ENCODE data around the gene ITPR3.

The ITPR3 gene

DNA sequence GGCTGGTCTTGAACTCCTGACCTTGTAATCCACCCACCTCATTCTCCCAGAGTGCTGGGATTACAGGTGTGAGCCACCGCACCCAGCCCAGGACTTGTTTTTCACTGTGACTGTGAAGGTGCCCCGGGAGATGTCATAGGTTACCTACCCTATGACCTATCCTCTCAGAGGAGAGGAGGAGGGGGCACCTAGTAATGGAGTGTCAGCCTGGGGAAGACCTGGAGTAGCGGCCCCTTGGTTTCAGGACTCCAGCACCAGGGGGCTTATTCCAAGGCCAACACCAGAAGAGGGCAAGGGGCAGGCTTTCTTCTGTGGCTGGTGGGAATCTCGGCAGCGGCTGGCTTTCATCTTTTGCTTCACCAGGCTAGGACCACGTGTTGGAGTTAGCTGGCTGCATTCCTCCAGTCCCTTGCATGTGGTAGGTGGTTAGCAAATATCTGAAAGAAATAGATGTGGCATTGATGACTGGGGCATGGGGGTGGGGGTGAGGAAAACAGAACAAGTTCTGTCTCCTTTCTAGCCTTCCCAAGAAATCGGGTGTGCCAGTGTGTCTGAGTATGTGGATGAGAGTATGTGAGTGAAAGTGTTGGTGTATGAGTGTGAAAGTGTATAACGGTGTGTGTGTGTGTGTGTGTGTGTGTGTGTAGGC is 7.9 kb upstream of the ITPR3 start:
- Histone ChIP-seq H3K4me3 (ENCODE audit: low read depth, low read length, poor library complexity, severe bottlenecking) (no peak overlapping the region), H3F3A (ENCODE audit: insufficient read depth, low read length) (no peaks in the 10 kb centered on the region), H3K36me3 (ENCODE audit: insufficient read depth, low read length) (no peaks in the 10 kb centered on the region; the same call in 1 of the 2 replicates), H3K27ac (ENCODE audit: low read depth, low read length, poor library complexity, severe bottlenecking) (no peak overlapping the region), H3K27me3 (ENCODE audit: insufficient read depth, low read length) (peaks cover 4% of the 10 kb centered on the region; the same call in 1 of the 2 replicates), H3K4me2 (ENCODE audit: low read length) (no peak overlapping the region), H3K9ac (ENCODE audit: low read length) (no peak overlapping the region), H4K20me1 (ENCODE audit: insufficient read depth, low read length) (no peaks in the 10 kb centered on the region), H2AFZ (ENCODE audit: low read length) (no peak overlapping the region), H3K9me3 (ENCODE audit: low read length) (no peaks in the 10 kb centered on the region), H3K9me2 (ENCODE audit: low read depth, low read length) (no peaks in the 10 kb centered on the region), H3K4me1 (ENCODE audit: insufficient read depth, low read length, severe bottlenecking) (peaks cover 3% of the 10 kb centered on the region), H3K79me2 (ENCODE audit: insufficient read depth, low read length) (no peaks in the 10 kb centered on the region)
- TF ChIP-seq, protein P1, sequence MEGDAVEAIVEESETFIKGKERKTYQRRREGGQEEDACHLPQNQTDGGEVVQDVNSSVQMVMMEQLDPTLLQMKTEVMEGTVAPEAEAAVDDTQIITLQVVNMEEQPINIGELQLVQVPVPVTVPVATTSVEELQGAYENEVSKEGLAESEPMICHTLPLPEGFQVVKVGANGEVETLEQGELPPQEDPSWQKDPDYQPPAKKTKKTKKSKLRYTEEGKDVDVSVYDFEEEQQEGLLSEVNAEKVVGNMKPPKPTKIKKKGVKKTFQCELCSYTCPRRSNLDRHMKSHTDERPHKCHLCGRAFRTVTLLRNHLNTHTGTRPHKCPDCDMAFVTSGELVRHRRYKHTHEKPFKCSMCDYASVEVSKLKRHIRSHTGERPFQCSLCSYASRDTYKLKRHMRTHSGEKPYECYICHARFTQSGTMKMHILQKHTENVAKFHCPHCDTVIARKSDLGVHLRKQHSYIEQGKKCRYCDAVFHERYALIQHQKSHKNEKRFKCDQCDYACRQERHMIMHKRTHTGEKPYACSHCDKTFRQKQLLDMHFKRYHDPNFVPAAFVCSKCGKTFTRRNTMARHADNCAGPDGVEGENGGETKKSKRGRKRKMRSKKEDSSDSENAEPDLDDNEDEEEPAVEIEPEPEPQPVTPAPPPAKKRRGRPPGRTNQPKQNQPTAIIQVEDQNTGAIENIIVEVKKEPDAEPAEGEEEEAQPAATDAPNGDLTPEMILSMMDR (IDR thresholded peaks at IDR 0.05; ENCODE audit: low read length) = no peak
- no peak for TF ChIP-seq EZH2 (IDR thresholded peaks at IDR 0.05; ENCODE audit: borderline replicate concordance, low read length)

DNA sequence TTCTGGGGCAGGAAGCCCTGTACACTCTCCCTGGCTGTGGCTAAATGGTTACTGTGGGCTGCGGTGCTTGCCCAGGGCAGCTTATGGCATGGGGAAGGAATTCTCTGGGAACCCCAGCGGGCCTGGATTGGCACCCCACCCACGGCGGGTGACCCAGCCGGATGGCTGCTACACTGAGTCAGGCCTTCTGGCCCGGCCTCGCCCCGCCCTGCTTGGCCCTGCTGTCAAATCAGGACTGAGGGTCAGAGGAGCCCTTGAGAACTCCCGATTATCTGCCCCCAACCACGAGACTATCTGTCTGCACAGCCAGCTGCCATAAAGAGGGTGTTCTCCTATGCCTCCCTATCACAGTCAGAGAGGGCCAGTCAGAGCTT is 7.3 kb upstream of the ITPR3 start:
- no peaks in the 10 kb centered on the region for H4K20me1 ChIP-seq (ENCODE audit: insufficient read depth, low read length)
- H3K9ac ChIP-seq (ENCODE audit: low read length) = no peak overlapping the region
- H3F3A ChIP-seq (ENCODE audit: insufficient read depth, low read length) = no peaks in the 10 kb centered on the region
- no peak overlapping the region for H3K4me3 ChIP-seq (ENCODE audit: low read depth, low read length, poor library complexity, severe bottlenecking)
- no peaks in the 10 kb centered on the region; the same call in 1 of the 2 replicates for H3K36me3 ChIP-seq (ENCODE audit: insufficient read depth, low read length)
- H3K27me3 ChIP-seq (ENCODE audit: insufficient read depth, low read length) = peaks cover 4% of the 10 kb centered on the region; the same call in 1 of the 2 replicates
- H3K27ac ChIP-seq (ENCODE audit: low read depth, low read length, poor library complexity, severe bottlenecking) = no peak overlapping the region
- TF ChIP-seq, protein P1 (IDR thresholded peaks at IDR 0.05; ENCODE audit: low read length) = no peak
- no peak for TF ChIP-seq EZH2 (IDR thresholded peaks at IDR 0.05; ENCODE audit: borderline replicate concordance, low read length)
- no peaks in the 10 kb centered on the region for H3K9me2 ChIP-seq (ENCODE audit: low read depth, low read length)
- H2AFZ ChIP-seq (ENCODE audit: low read length) = no peak overlapping the region
- no peaks in the 10 kb centered on the region for H3K79me2 ChIP-seq (ENCODE audit: insufficient read depth, low read length)
- no peak overlapping the region for H3K4me2 ChIP-seq (ENCODE audit: low read length)
- no peaks in the 10 kb centered on the region for H3K9me3 ChIP-seq (ENCODE audit: low read length)
- peaks cover 3% of the 10 kb centered on the region for H3K4me1 ChIP-seq (ENCODE audit: insufficient read depth, low read length, severe bottlenecking)

DNA sequence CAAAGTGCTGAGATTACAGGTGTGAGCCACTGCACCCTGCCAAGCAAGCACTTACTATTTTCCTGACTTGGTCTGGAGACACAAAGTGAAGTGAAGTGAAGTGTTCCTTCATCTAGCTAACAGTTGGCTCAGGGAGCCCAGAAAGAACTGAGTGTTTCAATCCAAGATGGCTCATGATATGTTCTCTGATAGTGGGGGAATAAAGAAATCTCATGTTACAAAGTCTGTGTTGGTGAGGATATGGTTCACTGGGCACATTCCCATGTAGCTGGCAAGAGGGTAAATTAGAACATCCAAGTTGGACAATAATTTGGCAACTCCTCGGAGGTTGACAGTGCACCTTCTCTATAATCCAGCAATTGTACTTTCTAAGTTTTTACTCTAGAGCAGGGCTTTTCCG is 5.0 kb upstream of the ITPR3 start:
- no peak overlapping the region for H2AFZ ChIP-seq (ENCODE audit: low read length)
- H3K9ac ChIP-seq (ENCODE audit: low read length) = no peak overlapping the region
- H3K27me3 ChIP-seq (ENCODE audit: insufficient read depth, low read length) = peaks cover 4% of the 10 kb centered on the region; the same call in 1 of the 2 replicates
- H3K9me2 ChIP-seq (ENCODE audit: low read depth, low read length) = no peaks in the 10 kb centered on the region
- H3K36me3 ChIP-seq (ENCODE audit: insufficient read depth, low read length) = no peaks in the 10 kb centered on the region; the same call in 1 of the 2 replicates
- no peak overlapping the region for H3K4me3 ChIP-seq (ENCODE audit: low read depth, low read length, poor library complexity, severe bottlenecking)
- H3K4me2 ChIP-seq (ENCODE audit: low read length) = no peak overlapping the region
- no peaks in the 10 kb centered on the region for H3K9me3 ChIP-seq (ENCODE audit: low read length)
- H3K79me2 ChIP-seq (ENCODE audit: insufficient read depth, low read length) = no peaks in the 10 kb centered on the region
- H3K4me1 ChIP-seq (ENCODE audit: insufficient read depth, low read length, severe bottlenecking) = peaks cover 16% of the 10 kb centered on the region
- H4K20me1 ChIP-seq (ENCODE audit: insufficient read depth, low read length) = no peaks in the 10 kb centered on the region
- TF ChIP-seq, protein P1 (IDR thresholded peaks at IDR 0.05; ENCODE audit: low read length) = no peak
- TF ChIP-seq EZH2 (IDR thresholded peaks at IDR 0.05; ENCODE audit: borderline replicate concordance, low read length) = no peak
- no peak overlapping the region for H3K27ac ChIP-seq (ENCODE audit: low read depth, low read length, poor library complexity, severe bottlenecking)
- H3F3A ChIP-seq (ENCODE audit: insufficient read depth, low read length) = no peaks in the 10 kb centered on the region
